ENCODE measurements around the gene DCLK1. TPM values are rescaled to one million over a fixed set of nuclear protein-coding genes. Genes with fewer than 3 reads are reported as not detected.

The DCLK1 gene
- total RNA-seq, 4 donors from 2014 or later, result 11.7 to 51.4 (median 15.8) TPM

DNA sequence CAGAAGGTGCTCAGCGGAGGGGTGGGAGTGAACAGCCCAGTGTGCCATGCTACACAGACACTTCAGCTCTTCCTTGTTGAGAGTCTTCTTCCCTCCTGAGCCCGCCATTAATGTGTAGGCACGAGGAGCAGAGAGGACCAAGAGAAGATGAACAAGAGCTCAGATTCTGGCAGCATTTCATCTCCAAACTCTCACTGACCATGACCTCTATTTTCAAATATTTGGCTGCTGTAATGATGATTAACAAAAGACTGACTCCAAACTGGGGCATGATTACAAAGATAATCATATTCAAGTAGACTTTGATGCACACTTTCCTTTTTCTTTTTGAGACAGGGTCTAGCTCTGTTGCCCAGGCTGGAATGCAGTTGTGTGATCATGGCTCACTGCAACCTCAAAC lies 236.5 kb downstream of the DCLK1 start:
- H3K4me1 ChIP-seq, result no peaks in the 10 kb centered on the region
- no peak overlapping the region for H3K27ac ChIP-seq
- no peaks in the 10 kb centered on the region for H3K9me3 ChIP-seq
- TF ChIP-seq POLR2A (IDR thresholded peaks at IDR 0.05) (no peak), POLR2AphosphoS5 (IDR thresholded peaks at IDR 0.05) (no peak), EP300 (IDR thresholded peaks at IDR 0.05) (no peak)
- TF ChIP-seq, protein P1, sequence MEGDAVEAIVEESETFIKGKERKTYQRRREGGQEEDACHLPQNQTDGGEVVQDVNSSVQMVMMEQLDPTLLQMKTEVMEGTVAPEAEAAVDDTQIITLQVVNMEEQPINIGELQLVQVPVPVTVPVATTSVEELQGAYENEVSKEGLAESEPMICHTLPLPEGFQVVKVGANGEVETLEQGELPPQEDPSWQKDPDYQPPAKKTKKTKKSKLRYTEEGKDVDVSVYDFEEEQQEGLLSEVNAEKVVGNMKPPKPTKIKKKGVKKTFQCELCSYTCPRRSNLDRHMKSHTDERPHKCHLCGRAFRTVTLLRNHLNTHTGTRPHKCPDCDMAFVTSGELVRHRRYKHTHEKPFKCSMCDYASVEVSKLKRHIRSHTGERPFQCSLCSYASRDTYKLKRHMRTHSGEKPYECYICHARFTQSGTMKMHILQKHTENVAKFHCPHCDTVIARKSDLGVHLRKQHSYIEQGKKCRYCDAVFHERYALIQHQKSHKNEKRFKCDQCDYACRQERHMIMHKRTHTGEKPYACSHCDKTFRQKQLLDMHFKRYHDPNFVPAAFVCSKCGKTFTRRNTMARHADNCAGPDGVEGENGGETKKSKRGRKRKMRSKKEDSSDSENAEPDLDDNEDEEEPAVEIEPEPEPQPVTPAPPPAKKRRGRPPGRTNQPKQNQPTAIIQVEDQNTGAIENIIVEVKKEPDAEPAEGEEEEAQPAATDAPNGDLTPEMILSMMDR (IDR thresholded peaks at IDR 0.05), result no peak
- H3K36me3 ChIP-seq, result no peaks in the 10 kb centered on the region
- no peak overlapping the region for H3K4me3 ChIP-seq
- no peak for DNase-seq (ENCODE audit: low spot score in 2 of 2)
- no peaks in the 10 kb centered on the region for H3K27me3 ChIP-seq
- WGBS, result 100% methylated on average over 3 of the region's 3 CpGs

DNA sequence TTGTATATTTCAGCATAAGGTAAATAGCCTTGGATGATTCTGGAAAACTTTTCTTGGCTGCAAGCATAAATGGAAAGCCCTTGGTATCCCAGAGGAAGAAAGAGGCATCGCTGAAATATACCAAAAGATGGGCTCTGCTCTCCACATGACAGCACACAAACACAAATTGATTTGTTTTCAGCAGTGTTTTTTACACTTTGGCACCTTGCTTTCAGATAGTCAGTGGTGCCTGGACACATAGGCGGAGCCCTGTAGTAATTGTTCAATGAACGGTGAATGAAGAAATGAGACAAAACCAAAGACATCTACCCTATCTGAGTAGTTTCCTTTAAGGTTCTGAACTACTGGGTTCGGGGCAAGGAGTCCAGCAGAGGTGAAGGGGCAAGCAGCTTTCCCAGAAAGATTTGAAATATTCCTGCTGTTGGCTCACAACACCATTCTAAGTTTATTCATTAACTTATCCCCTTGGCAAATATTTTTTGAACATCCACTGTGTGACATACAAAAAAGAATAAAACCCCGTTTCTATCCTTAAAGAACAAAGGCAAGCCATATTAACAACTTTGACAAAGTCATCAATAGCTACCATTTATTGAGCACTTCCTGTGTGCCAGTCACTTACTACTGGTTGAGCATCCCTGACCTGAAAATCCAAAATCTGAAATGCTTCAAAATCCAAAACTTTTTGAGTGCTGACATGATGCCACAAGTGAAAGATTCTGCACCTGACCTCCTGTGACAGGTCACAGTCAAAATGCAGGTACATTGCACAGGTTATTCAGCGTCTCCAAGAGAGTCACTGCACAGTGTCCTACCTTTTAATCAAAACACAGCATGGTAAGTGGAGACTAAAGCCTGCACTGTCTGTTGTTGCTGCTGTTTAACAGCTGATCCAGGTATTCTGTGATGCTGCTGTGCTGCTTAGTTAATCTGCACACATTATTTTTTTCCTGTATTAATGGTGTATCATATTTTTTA lies 238.1 kb downstream of the DCLK1 start:
- no peaks in the 10 kb centered on the region for H3K27me3 ChIP-seq
- DNase-seq (ENCODE audit: low spot score in 2 of 2), result no peak
- H3K9me3 ChIP-seq, result no peaks in the 10 kb centered on the region
- TF ChIP-seq, protein P1 (IDR thresholded peaks at IDR 0.05), result no peak
- no peak for TF ChIP-seq EP300 (IDR thresholded peaks at IDR 0.05)
- no peaks in the 10 kb centered on the region for H3K36me3 ChIP-seq
- no peak overlapping the region for H3K4me3 ChIP-seq
- no peaks in the 10 kb centered on the region for H3K4me1 ChIP-seq
- 85% methylated on average over 6 of the region's 6 CpGs for WGBS
- no peak overlapping the region for H3K27ac ChIP-seq

DNA sequence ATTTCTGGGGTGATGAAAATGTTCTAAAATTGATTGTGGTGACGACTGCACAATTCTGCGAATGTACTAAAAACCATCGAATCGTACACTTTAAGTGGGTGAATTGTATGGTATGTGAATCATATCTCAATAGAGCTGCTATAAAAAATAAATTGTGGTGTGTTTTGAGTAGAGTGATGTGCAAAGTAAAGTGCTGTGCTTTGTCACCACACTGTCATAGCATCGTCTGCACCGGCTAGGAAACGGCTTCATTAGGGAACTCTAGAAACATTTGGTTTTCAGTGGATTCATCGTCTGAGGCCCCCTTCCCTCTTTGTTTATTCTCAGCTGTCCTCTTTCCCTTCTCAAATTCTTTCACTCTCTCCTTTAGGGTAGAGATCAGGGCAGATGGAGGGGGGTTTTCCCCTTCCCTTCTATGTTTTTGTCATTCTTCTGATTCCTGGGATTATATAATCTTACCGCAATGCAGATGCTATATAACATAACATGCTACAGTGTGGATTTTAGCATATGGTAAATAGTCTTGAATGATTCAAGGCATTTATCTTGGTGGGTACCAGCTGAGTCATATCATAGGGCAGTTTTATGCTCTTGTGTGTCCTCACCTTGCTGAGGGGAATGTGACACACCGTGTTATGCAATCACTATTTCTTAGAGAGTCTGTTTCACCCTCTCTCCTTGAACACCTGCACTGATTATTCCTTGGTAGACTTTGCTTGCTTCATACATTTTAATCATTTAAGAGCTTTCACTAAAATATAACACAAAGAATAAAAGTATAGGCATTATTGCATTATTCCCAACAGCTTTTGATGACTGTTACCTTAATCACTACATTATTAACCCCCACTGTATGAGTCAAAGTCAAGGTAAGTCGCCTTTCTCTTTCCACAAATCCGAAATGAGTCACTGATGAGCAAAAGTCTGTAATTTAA lies 239.4 kb downstream of the DCLK1 start:
- Histone ChIP-seq H3K9me3 (no peaks in the 10 kb centered on the region), H3K36me3 (no peaks in the 10 kb centered on the region), H3K4me3 (no peak overlapping the region), H3K27ac (no peak overlapping the region), H3K27me3 (no peaks in the 10 kb centered on the region), H3K4me1 (no peaks in the 10 kb centered on the region)
- DNase-seq (ENCODE audit: low spot score in 2 of 2), result no peak
- TF ChIP-seq POLR2AphosphoS5 (IDR thresholded peaks at IDR 0.05) (no peak), POLR2A (IDR thresholded peaks at IDR 0.05) (no peak)
- 75% methylated on average over 12 of the region's 12 CpGs for WGBS

DNA sequence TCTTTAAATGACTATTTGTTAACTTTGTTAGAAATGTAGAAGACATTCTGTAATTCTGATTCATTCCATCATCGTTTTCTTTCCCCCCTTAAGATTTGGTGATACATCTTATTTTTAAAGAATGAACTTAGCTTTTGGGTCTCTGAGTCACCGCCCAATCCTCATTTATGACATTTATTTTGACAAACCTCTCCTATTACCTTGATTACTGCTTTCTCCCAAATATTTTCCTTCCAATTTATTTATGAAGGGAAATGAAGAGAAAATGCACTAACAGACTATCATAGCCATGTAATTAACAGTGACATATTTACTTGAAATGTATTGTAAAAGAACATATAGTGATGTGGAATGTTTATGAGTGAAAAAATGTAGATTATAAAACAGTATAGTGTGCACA lies 241.6 kb downstream of the DCLK1 start:
- no peak for TF ChIP-seq EP300 (IDR thresholded peaks at IDR 0.05)
- DNase-seq (ENCODE audit: low spot score in 2 of 2), result no peak
- no peak overlapping the region for H3K4me3 ChIP-seq
- 77% methylated on average over 2 of the region's 2 CpGs for WGBS
- H3K27ac ChIP-seq, result no peak overlapping the region
- no peaks in the 10 kb centered on the region for H3K36me3 ChIP-seq
- H3K27me3 ChIP-seq, result no peaks in the 10 kb centered on the region
- no peaks in the 10 kb centered on the region for H3K4me1 ChIP-seq
- H3K9me3 ChIP-seq, result no peaks in the 10 kb centered on the region

DNA sequence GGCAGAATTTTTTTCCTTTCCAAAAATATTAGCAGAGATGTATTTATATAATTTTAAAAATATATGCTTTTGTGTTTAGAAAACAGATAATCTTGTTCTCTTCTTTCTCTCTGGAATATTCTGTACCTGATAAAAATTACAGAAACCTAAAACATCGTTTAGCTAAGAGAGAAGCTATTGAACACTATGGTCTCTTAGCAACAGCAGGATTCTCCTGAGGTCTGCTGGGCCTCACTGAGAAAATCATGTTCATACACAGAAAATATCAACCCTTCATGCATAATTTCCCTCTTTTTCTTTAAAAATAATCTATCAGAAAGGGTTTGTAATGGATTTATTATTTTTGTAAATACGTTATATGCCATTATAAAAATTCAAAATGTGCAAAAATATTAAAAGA lies 242.2 kb downstream of the DCLK1 start:
- Histone ChIP-seq H3K36me3 (no peaks in the 10 kb centered on the region), H3K27me3 (no peaks in the 10 kb centered on the region), H3K9me3 (no peaks in the 10 kb centered on the region), H3K27ac (no peak overlapping the region), H3K4me3 (no peak overlapping the region), H3K4me1 (no peaks in the 10 kb centered on the region)
- 43% methylated on average over 2 of the region's 2 CpGs for WGBS
- no peak for DNase-seq (ENCODE audit: low spot score in 2 of 2)
- TF ChIP-seq, protein P1 (IDR thresholded peaks at IDR 0.05), result no peak
- TF ChIP-seq EP300 (IDR thresholded peaks at IDR 0.05), result no peak
- no peak for TF ChIP-seq POLR2A (IDR thresholded peaks at IDR 0.05)
- no peak for TF ChIP-seq POLR2AphosphoS5 (IDR thresholded peaks at IDR 0.05)

DNA sequence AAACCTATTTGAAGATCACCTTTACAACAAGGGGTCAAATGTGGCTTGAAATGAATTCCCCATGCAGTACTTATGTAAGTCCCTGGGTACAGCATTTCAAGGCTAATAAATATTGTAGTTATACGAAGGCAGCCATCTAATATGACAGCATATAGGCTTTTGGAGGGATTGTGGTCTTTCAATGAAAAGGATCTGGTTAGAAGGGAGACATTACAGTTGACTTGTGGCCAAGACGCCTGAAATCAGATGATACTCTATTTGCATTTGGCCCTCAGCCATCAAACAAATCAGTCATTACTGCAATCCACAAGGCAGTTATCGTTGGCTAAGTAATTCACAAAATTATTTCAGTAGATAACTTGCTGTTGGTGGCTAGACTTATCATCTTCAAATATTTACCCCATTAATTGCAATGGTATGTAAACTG lies 242.7 kb downstream of the DCLK1 start:
- no peak overlapping the region for H3K27ac ChIP-seq
- no peaks in the 10 kb centered on the region for H3K36me3 ChIP-seq
- no peak for DNase-seq (ENCODE audit: low spot score in 2 of 2)
- H3K4me3 ChIP-seq, result no peak overlapping the region
- TF ChIP-seq POLR2A (IDR thresholded peaks at IDR 0.05) (no peak), POLR2AphosphoS5 (IDR thresholded peaks at IDR 0.05) (no peak), EP300 (IDR thresholded peaks at IDR 0.05) (no peak)
- TF ChIP-seq, protein P1 (IDR thresholded peaks at IDR 0.05), result no peak
- H3K9me3 ChIP-seq, result no peaks in the 10 kb centered on the region
- H3K27me3 ChIP-seq, result no peaks in the 10 kb centered on the region
- 46% methylated on average over 3 of the region's 3 CpGs for WGBS
- H3K4me1 ChIP-seq, result no peaks in the 10 kb centered on the region

Measured in suprapubic skin (tissue), 4 donors.